BLaER1 treated with 17β-estradiol and CSF1 and Interleukin-3, amounts not matched to agents 10 nM and 100 nM (cell line): ENCODE measurements around the gene JAGN1.
A peak's percentile ranks its signal among the peaks of the same experiment; 100 is the strongest.
"Not testable (repeated sequence)": the region's sequence is repeated elsewhere in the genome, so short reads cannot be mapped to it uniquely, and the experiment has no call there.

Experiments used
- H3K27ac ChIP-seq, 11 experiments: shearing (Covaris generic); formaldehyde crosslinking; 2 replicates each; pipeline ENCODE4 v1.8.1; 2022
- H3K27me3 ChIP-seq, 11 experiments: shearing (Covaris generic); formaldehyde crosslinking; 2 replicates each; pipeline ENCODE4 v1.8.1; 2022
- H3K36me3 ChIP-seq, 11 experiments: shearing (Covaris generic); formaldehyde crosslinking; 2 replicates each; pipeline ENCODE4 v1.8.1; 2022
- H3K4me1 ChIP-seq, 10 experiments: shearing (Covaris generic); formaldehyde crosslinking; 2 replicates each; pipeline ENCODE4 v1.8.1; 2022
- H3K4me2 ChIP-seq, 11 experiments: shearing (Covaris generic); formaldehyde crosslinking; 2 replicates each; pipeline ENCODE4 v1.8.1; 2022
- H3K4me3 ChIP-seq, 10 experiments: shearing (Covaris generic); formaldehyde crosslinking; 2 replicates each; pipeline ENCODE4 v1.8.1; 2022
- H3K9ac ChIP-seq, 11 experiments: shearing (Covaris generic); formaldehyde crosslinking; 2 replicates each; pipeline ENCODE4 v1.8.1; 2022
- H3K9me3 ChIP-seq, 11 experiments: shearing (Covaris generic); formaldehyde crosslinking; replicated peaks in 1 of 11; 2 replicates each; pipeline ENCODE4 v1.8.1; 2022
- H4K20me1 ChIP-seq, 11 experiments: shearing (Covaris generic); formaldehyde crosslinking; 2 replicates each; pipeline ENCODE4 v1.8.1; 2022
- Cebpa-rat ChIP-seq, 11 experiments: shearing (Covaris generic); IDR thresholded peaks; 2 replicates each; pipeline ENCODE4 v1.8.1; 2022

Gene JAGN1

GRCh38 chr3:9890249-9891071 lies at the start of gene JAGN1:
Gene JAGN1, plus strand, starts transcription at chr3:9890610. Its CDS starts 113 bp downstream, at chr3:9890723.
- TF ChIP-seq Cebpa-rat (IDR thresholded peaks at IDR 0.05) = no peak
- peaks cover 0 to 41% (median 34%) of the 10 kb centered on the region in 11 experiments; a peak in 18 of 22 replicates for H4K20me1 ChIP-seq
- H3K4me1 ChIP-seq = peaks cover 41 to 60% (median 49%) of the 10 kb centered on the region in 10 experiments
- H3K9ac ChIP-seq = peak within 1 kb of the TSS; percentile 93 to 100 (median 98)
- H3K4me2 ChIP-seq = peak within 1 kb of the TSS; percentile 69 to 94 (median 83)
- peak within 1 kb of the TSS; percentile 93 to 99 (median 97) for H3K27ac ChIP-seq
- no peaks in the 10 kb centered on the region for H3K27me3 ChIP-seq
- peak within 1 kb of the TSS; percentile 79 to 98 (median 94) for H3K4me3 ChIP-seq
- H3K9me3 ChIP-seq = no peaks in the 10 kb centered on the region
- H3K36me3 ChIP-seq = peaks cover 22 to 38% (median 34%) of the 10 kb centered on the region in 11 experiments

GRCh38 chr3:9841015-9841414 lies 49.4 kb upstream of the JAGN1 start:
- no peak for TF ChIP-seq Cebpa-rat (IDR thresholded peaks at IDR 0.05)
- Histone ChIP-seq H3K27me3 (no peaks in the 10 kb centered on the region), H3K4me2 (no peak overlapping the region), H4K20me1 (peaks cover 0 to 8% (median 0%) of the 10 kb centered on the region in 11 experiments; a peak in 2 of 22 replicates), H3K9me3 (no peaks in the 10 kb centered on the region), H3K36me3 (peaks cover 42 to 64% (median 52%) of the 10 kb centered on the region in 11 experiments), H3K27ac (no peak overlapping the region), H3K9ac (no peak overlapping the region), H3K4me1 (peaks cover 31 to 46% (median 41%) of the 10 kb centered on the region in 10 experiments), H3K4me3 (no peak overlapping the region)

GRCh38 chr3:9843715-9844438 lies 46.5 kb upstream of the JAGN1 start, which contains the start of gene RPUSD3:
Gene RPUSD3, minus strand, starts transcription at chr3:9844008. Its CDS starts 18 bp downstream, at chr3:9843990.
- Histone ChIP-seq H3K9me3 (no peaks in the 10 kb centered on the region), H3K36me3 (peaks cover 27 to 36% (median 32%) of the 10 kb centered on the region in 11 experiments), H3K4me3 (peak within 1 kb of the TSS; percentile 72 to 97 (median 83)), H3K27me3 (no peaks in the 10 kb centered on the region), H3K4me1 (peaks cover 18 to 31% (median 27%) of the 10 kb centered on the region in 10 experiments), H3K4me2 (peak within 1 kb of the TSS; percentile 91 to 99 (median 94)), H3K9ac (peak within 1 kb of the TSS; percentile 76 to 88 (median 85)), H3K27ac (peak within 1 kb of the TSS; percentile 44 to 81 (median 78); a peak in 21 of 22 replicates), H4K20me1 (peaks cover 0 to 3% (median 0%) of the 10 kb centered on the region in 11 experiments; a peak in 2 of 22 replicates)
- TF ChIP-seq Cebpa-rat (IDR thresholded peaks at IDR 0.05) = no peak

- H3K9me3 ChIP-seq = no peaks in the 10 kb centered on the region
- H3K27ac ChIP-seq = no peak overlapping the region
- no peak overlapping the region for H3K4me2 ChIP-seq
- H3K4me3 ChIP-seq = no peak overlapping the region
- peaks cover 17 to 30% (median 26%) of the 10 kb centered on the region in 10 experiments for H3K4me1 ChIP-seq
- H4K20me1 ChIP-seq = no peaks in the 10 kb centered on the region
- H3K36me3 ChIP-seq = peaks cover 8 to 12% (median 9%) of the 10 kb centered on the region in 11 experiments
- no peaks in the 10 kb centered on the region for H3K27me3 ChIP-seq
- no peak overlapping the region for H3K9ac ChIP-seq
- no peak for TF ChIP-seq Cebpa-rat (IDR thresholded peaks at IDR 0.05)
These were observed 44.2 kb upstream of the JAGN1 start for GRCh38 chr3:9846231-9846630.

- Histone ChIP-seq H3K4me2 (no peak overlapping the region), H3K9ac (no peak overlapping the region), H4K20me1 (no peaks in the 10 kb centered on the region), H3K27ac (no peak overlapping the region), H3K27me3 (no peaks in the 10 kb centered on the region), H3K9me3 (no peaks in the 10 kb centered on the region), H3K36me3 (peaks cover under 1 to 4% (median 1%) of the 10 kb centered on the region in 11 experiments; a peak in 14 of 22 replicates), H3K4me1 (peaks cover 17 to 26% (median 25%) of the 10 kb centered on the region in 10 experiments), H3K4me3 (no peak overlapping the region)
- no peak for TF ChIP-seq Cebpa-rat (IDR thresholded peaks at IDR 0.05)
These were observed 43.4 kb upstream of the JAGN1 start for GRCh38 chr3:9846931-9847488.

GRCh38 chr3:9847870-9848269 lies 42.5 kb upstream of the JAGN1 start:
- not testable (repeated sequence) for H3K36me3 ChIP-seq, H3K9me3 ChIP-seq, H3K27me3 ChIP-seq, H4K20me1 ChIP-seq, H3K27ac ChIP-seq, H3K9ac ChIP-seq, H3K4me3 ChIP-seq, H3K4me2 ChIP-seq
- H3K4me1 ChIP-seq = peaks cover 11 to 18% (median 16%) of the 10 kb centered on the region in 10 experiments

- peaks cover 6 to 13% (median 12%) of the 10 kb centered on the region in 10 experiments for H3K4me1 ChIP-seq
- H3K4me2 ChIP-seq, H3K9me3 ChIP-seq, H3K4me3 ChIP-seq, H3K36me3 ChIP-seq, H3K9ac ChIP-seq, H3K27me3 ChIP-seq, H3K27ac ChIP-seq, H4K20me1 ChIP-seq: not testable (repeated sequence)
These were observed 41.5 kb upstream of the JAGN1 start for GRCh38 chr3:9848860-9849259.

- not testable (repeated sequence) for H3K36me3 ChIP-seq, H3K4me1 ChIP-seq, H3K9ac ChIP-seq, H4K20me1 ChIP-seq, H3K27ac ChIP-seq, H3K27me3 ChIP-seq, H3K4me2 ChIP-seq, H3K9me3 ChIP-seq, H3K4me3 ChIP-seq
These were observed 39.0 kb upstream of the JAGN1 start for GRCh38 chr3:9851383-9851782.

GRCh38 chr3:9851926-9852325 lies 38.5 kb upstream of the JAGN1 start:
- not testable (repeated sequence) for H4K20me1 ChIP-seq, H3K4me1 ChIP-seq, H3K4me2 ChIP-seq, H3K27me3 ChIP-seq, H3K27ac ChIP-seq, H3K36me3 ChIP-seq, H3K4me3 ChIP-seq, H3K9me3 ChIP-seq, H3K9ac ChIP-seq
